Activated CD4-positive, alpha-beta T cell treated with anti-CD3 and anti-CD28 coated beads, Interleukin-2, Interleukin-4, amounts not matched to agents 100 ng/mL and 50 ng/mL, durations not matched to agents 16 hours and 8 hours (primary cell): ENCODE measurements around the gene IL17RA.

Source experiments
- DNase-seq: peaks from one replicate; pipeline ENCODE4 v3.0.0-alpha.2; 2020; ENCODE audit warnings: low spot score

IL17RA gene

DNA sequence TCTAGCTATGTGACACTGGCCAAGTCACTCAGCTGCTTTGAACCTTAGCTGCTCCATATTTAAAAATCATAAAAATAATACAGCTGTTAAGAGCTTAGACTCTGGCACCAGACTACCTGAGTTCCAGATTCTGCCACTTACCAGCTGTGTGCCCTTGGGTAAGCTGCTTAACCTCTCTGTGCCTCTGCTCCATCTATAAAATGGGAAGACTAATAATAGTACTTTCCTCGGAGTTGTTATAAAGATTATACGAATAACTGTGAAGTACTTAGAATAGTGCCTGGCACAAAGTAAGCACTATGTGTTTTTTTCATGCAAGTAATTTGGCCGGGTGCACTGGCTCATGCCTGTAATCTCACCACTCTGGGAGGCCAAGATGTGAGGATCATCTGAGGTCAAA, 72.9 kb downstream of the IL17RA start:
- DNase-seq: no peak

DNA sequence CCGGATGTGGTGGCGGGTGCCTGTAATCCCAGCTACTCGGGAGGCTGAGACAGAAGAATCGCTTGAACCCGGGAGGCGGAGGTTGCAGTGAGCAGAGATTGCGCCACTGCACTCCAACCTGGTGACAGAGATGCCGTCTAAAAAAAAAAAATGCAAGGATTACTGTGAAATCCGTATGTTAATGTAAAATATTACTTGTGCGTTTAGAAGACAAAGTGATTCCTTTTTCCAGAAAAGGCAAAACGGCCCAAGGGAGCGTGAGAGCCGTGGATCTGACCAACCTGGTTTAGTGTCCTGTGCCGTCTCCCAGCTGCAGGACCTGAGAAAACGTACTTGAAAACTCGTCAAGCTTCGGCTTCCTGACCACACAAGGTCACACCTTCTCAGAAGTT, 73.4 kb downstream of the IL17RA start:
- DNase-seq: no peak

DNA sequence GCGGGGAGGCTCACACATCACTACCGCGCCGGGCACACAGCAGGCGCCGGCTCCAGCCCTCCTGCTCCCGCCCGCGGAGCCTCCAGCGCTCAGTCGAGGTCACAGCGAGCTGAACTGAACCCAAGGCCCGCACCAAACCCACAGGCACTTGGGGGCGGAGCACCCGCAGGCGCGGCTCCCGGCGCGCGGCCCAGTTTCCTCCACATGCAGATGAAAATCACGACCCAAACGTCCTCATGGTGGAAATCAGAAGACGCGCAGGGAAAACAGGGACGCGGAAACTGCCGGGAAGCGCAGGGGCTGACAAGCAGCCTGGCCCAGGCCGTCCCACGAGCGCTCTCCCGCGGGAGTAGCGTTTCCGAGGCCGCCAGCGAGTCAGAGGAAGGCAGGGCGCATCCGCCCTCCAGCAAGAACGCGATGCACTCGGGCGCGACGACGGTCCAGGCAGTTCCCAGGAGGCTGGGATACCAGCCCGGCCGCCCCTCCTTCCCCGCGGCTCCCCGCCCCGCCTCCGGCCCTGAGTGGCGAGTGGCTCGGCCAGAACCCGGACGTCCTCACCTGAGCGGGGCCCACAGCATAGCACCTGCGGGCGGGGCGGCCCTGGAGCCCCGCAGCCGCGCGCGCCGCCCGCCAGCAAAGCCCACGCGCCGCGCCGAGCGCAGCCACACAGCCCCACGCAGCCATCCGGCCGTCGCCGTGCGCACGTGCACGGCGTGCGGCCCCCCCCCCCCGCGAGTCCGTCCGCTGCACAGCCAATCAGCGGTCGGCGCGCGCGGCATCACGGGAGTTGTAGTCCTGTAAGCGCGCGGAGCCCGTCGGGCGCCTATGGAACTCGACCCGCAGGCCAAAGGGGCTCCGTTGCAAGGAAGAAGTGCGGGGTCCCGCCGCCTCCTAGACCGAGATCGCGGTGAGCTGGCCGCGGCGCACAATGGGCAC, 74.0 kb downstream of the IL17RA start, which contains the start of gene HDHD5:
TSS of gene HDHD5 (minus strand) at position 710 of the 936 bp plus-strand sequence. CDS start at position 684, 26 bp downstream.
- peak; percentile 89 for DNase-seq

DNA sequence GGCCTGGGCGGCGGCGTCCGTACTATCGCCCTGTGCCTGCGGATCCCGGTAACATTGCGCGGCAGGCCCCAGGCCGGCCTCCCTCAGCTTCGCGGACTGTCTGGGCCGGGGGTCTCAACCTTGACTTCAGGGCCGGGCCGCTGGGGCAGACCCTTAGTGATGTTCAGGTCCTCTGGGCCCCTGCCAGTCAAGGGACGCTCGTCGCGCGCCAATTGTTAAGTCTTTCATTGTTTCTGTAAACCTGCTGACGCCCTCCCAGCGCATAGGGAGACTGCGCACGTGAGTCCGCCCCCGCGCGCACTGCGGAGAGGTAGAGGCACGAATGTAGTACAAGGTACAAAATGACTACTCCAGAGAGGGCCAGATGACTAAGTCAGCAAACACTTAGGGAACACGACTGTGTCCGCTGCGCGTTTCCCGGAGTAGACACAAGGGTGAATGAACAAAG, 74.7 kb downstream of the IL17RA start:
- peak; percentile 61 for DNase-seq

DNA sequence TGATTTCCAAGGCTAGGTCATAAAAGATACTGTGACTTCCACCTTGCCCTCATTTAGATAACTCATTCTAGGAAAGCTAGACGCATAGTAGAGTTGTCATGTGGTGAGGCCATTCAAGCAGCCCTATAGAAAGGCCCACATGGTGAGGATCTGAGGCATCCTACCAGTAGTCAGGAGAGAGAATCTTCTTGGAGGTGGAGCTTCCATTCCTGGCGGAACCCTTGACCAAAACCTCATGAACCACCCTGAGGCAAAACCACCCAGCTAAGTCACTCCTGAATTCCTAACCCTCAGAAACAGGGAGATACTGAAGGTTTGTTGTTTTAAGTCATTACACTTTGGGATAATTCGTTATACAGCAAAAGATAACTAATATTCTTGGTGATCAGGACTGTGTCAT, 77.2 kb downstream of the IL17RA start:
- DNase-seq: no peak

DNA sequence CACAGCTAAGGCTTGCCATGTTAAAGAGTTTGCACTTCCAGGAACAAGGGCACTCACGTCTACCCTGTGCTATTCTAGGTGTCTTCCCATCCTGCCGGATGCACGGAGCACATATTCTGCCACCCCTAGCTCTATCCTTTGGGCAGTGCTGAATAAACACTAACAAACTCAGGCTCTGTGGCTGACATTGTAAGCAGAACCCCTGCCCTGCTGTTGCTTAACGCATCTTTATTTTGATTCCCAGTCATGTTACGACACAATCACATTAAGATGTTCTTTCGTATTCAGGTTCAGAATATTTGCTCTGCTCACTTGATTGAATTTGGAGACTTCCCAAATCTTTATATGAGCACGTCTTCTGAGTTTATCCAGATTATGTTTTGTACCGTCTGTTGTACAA, 77.9 kb downstream of the IL17RA start:
- no peak for DNase-seq

DNA sequence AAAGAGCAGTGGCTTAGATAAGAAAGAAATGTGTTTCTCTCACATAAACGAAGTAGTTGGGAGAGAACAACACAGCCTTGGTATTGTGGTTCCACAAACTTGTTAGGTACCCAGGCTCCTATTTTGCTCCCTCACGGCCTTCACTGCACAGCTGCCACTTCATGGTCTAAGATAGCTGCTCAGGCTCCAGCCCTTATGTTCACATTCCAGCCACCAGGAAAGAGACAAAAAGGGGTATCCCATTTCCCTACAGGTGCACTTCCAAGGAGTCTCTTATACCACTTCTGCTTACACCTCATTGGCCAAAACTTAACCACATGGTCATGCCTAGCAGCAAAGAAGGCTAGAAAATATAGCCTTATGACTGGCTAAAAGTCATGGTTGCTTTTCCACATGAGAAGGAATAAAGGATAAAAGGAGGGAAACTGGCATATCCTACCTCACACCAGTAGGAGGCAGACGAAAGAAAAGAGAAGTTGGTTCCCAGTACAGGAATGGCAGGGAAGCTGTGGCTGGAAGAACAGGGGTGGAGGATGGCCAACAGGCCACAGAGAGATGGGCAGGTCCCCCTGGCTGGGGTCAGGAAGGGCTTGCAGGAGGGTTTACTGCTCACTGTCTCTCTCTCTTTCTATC, 79.7 kb downstream of the IL17RA start:
- DNase-seq: no peak
